Stimulated activated memory B cell treated with anti-CD40 and anti-IgM and Interleukin-4, amounts not matched to agents 10 μg/mL and 1 μg/mL and 100 μg/mL, for 72 hours (primary cell): ENCODE results near the gene MKNK1.

ENCODE experiments used
- ATAC-seq: fragments of 150-1000 bp; cut with Tn5 transposase; 2 replicates; pipeline ENCODE4 v1.10.0; 2021
- H3K27ac Mint-ChIP-seq: one replicate; pipeline ENCODE4 v1.8.0; 2022; ENCODE audit warnings: mild to moderate bottlenecking, mixed read lengths
- H3K27me3 Mint-ChIP-seq: one replicate; pipeline ENCODE4 v1.8.0; 2022; ENCODE audit warnings: mixed read lengths
- H3K36me3 Mint-ChIP-seq: one replicate; pipeline ENCODE4 v1.8.0; 2022; ENCODE audit warnings: mixed read lengths
- H3K4me1 Mint-ChIP-seq: one replicate; pipeline ENCODE4 v1.8.0; 2022; ENCODE audit warnings: mixed read lengths
- H3K4me3 Mint-ChIP-seq: one replicate; pipeline ENCODE4 v1.8.0; 2022; ENCODE audit warnings: mild to moderate bottlenecking, moderate library complexity, mixed read lengths
- H3K9me3 Mint-ChIP-seq: one replicate; pipeline ENCODE4 v1.8.0; 2022; ENCODE audit warnings: mixed read lengths

Gene MKNK1

DNA sequence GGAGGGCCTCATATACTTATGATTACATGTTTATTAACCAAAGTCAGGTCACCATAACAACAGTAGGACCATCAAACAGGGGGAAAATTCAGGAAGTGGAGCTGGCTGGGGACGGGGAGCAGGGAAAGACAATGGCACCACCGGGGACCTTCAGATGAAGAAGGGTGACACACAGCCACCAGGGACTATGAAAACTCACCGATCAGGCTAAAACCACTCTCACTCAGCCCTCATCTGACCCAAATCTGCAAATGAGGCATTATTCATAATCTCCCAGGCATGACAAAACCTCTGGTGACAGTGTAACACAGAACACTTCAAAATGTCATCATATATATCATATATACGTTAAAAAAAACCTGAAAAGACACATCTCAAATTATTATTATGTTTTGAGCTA, 11.2 kb downstream of the MKNK1 start:
- H3K4me1 Mint-ChIP-seq, result peaks cover 30% of the 10 kb centered on the region
- peaks cover 65% of the 10 kb centered on the region for H3K36me3 Mint-ChIP-seq
- H3K9me3 Mint-ChIP-seq, result no peaks in the 10 kb centered on the region
- H3K4me3 Mint-ChIP-seq, result no peak overlapping the region
- ATAC-seq, result no peak
- H3K27ac Mint-ChIP-seq, result no peak overlapping the region
- H3K27me3 Mint-ChIP-seq, result no peaks in the 10 kb centered on the region

DNA sequence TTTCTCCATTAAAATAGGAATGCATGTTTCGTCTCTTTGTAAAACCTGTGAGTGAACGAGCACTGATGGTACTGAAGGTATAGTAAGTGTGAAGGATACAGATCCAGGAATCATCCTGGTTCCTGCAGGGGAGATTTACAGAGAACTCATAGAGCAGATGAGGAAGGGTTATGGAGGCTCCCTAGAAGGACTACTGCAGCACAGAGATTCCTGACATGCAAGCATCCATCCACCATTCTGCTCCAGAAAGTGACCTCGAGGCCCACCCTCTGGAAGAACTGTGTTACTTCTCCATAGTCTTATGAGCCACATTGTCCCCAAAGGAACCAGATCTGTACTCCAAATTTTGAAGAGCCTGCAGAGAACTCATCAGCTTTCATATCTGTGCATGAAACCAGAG, 14.5 kb downstream of the MKNK1 start:
- no peak overlapping the region for H3K4me3 Mint-ChIP-seq
- peaks cover 64% of the 10 kb centered on the region for H3K36me3 Mint-ChIP-seq
- no peaks in the 10 kb centered on the region for H3K9me3 Mint-ChIP-seq
- ATAC-seq, result no peak
- no peak overlapping the region for H3K27ac Mint-ChIP-seq
- no peaks in the 10 kb centered on the region for H3K27me3 Mint-ChIP-seq
- peaks cover under 1% of the 10 kb centered on the region for H3K4me1 Mint-ChIP-seq

DNA sequence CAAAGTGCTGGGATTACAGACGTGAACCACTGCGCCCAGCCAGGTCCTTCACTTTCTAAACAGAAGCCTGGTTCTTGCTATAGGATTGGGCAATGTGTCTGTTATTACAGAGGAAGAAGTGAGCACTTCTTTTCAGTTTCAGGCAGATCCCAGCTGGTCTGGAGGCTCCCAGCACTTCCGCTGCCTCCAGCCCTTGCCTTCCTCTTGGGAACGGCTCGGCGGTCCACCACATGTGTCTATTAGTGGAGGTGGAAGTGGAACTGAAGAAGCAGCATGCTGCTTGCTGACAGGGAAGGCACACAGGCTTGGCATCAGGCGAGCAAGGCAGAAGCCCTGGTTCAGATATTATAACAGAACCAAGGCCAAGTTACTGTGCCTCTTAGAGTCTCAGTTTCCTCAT, 17.0 kb downstream of the MKNK1 start:
- H3K4me1 Mint-ChIP-seq, result peaks cover under 1% of the 10 kb centered on the region
- H3K27ac Mint-ChIP-seq, result no peak overlapping the region
- no peaks in the 10 kb centered on the region for H3K9me3 Mint-ChIP-seq
- H3K4me3 Mint-ChIP-seq, result no peak overlapping the region
- peaks cover 63% of the 10 kb centered on the region for H3K36me3 Mint-ChIP-seq
- ATAC-seq, result no peak
- H3K27me3 Mint-ChIP-seq, result no peaks in the 10 kb centered on the region

DNA sequence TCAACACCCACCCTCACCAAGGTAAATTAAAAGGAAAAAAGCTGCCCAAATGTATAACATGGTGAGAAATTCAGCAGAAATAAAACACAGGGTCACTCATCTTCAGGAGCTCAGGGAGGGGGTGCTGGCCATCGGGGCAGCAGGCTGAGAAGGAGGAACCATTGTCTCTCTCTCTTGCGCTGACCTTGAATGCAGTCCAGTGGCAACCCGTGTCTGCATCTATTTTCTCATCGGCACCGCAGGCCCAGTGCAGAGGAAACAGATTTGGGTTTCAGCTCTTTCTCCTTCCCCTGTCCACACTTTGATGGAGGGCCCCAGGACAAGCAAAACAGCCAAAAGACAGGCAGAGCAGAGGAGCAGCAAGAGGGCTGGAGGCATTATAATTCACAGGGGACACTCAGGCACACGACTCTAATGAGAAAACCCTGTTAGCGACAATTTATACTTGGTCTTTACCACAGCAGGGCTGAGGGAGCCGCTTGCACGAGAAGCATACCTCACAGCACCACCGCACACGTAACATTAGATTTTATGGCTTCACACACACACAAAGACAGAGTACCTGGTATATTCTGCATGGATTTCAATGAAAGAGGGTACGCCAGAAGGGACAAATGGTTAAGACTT, 18.6 kb downstream of the MKNK1 start:
- H3K36me3 Mint-ChIP-seq, result peaks cover 63% of the 10 kb centered on the region
- peaks cover 6% of the 10 kb centered on the region for H3K4me1 Mint-ChIP-seq
- no peaks in the 10 kb centered on the region for H3K27me3 Mint-ChIP-seq
- no peak for ATAC-seq
- H3K27ac Mint-ChIP-seq, result no peak overlapping the region
- H3K4me3 Mint-ChIP-seq, result no peak overlapping the region
- no peaks in the 10 kb centered on the region for H3K9me3 Mint-ChIP-seq

GRCh38 chr1:46583494-46583893, 20.6 kb downstream of the MKNK1 start:
- Mint-ChIP-seq H3K36me3 (peaks cover 46% of the 10 kb centered on the region), H3K4me1 (peaks cover 6% of the 10 kb centered on the region), H3K27me3 (no peaks in the 10 kb centered on the region), H3K9me3 (no peaks in the 10 kb centered on the region), H3K4me3 (no peak overlapping the region), H3K27ac (no peak overlapping the region)
- no peak for ATAC-seq

- no peak overlapping the region for H3K27ac Mint-ChIP-seq
- no peak for ATAC-seq
Measured at GRCh38 chr1:46582972-46583371, 21.1 kb downstream of the MKNK1 start.

GRCh38 chr1:46581681-46582455, 22.2 kb downstream of the MKNK1 start:
- Mint-ChIP-seq H3K9me3 (no peaks in the 10 kb centered on the region), H3K4me3 (no peak overlapping the region), H3K27me3 (no peaks in the 10 kb centered on the region), H3K36me3 (peaks cover 58% of the 10 kb centered on the region), H3K27ac (no peak overlapping the region), H3K4me1 (peaks cover 6% of the 10 kb centered on the region)
- peak; percentile 36 for ATAC-seq

More at GRCh38 chr1:46582972-46583371, 21.1 kb downstream of the MKNK1 start:
- Mint-ChIP-seq H3K9me3 (no peaks in the 10 kb centered on the region), H3K36me3 (peaks cover 50% of the 10 kb centered on the region), H3K4me3 (no peak overlapping the region), H3K4me1 (peaks cover 6% of the 10 kb centered on the region), H3K27me3 (no peaks in the 10 kb centered on the region)

DNA sequence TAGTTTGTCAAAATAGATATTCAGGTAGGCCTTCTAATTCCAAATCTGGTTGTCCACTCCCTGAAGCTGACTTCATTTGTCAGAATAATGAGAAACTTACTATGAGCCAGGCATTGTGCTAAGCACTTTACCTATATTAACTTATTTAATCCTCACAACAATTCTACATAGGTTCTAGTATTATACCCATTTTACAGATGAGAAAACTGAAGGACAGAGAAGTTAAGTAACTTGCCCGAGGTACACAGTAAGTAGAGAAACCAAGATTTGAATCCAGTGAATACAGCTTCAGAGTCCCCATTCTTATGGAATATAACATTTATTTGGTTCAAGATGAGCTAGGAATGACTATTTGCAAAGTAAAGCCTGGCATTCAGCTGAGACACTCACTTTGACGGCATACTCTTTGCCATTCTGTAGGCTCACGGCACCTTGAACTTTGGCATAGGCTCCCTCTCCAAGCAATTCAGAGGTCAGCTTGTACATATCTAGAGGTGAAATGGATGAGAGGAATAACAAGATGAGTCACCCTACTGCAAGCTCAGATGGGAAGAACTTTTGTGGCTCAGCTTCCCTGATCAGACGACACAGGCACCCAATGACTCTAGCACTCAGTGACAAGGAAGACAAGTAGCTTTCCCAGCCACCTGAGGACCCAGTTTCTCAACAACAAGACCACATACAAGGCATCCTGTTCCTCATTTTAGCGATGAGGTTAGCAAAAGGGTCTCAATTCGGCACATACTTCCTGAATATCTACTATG, 23.7 kb downstream of the MKNK1 start:
- no peak overlapping the region for H3K27ac Mint-ChIP-seq
- H3K36me3 Mint-ChIP-seq, result peaks cover 66% of the 10 kb centered on the region
- no peak overlapping the region for H3K4me3 Mint-ChIP-seq
- peaks cover 6% of the 10 kb centered on the region for H3K4me1 Mint-ChIP-seq
- H3K27me3 Mint-ChIP-seq, result no peaks in the 10 kb centered on the region
- H3K9me3 Mint-ChIP-seq, result no peaks in the 10 kb centered on the region
- no peak for ATAC-seq

DNA sequence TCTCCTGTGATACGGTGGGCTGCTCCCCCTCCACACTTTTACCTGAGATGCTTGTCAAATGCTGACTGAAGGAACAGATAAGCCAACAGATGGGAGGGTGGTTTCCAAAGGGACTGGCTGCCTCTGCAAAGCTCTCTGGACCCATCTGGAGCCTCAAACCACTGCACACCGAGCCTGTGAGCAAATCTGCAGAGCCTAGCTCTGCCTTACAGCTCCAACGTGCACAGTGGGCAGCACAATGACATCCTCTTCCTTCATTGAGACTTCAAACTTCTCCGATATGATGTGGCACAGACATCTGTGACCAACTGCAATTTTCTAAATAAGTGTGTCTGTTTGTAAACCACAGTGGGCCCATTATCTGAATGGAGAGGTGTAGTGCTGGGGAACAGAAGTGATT, 26.4 kb downstream of the MKNK1 start:
- no peak for ATAC-seq
- Mint-ChIP-seq H3K4me3 (no peak overlapping the region), H3K9me3 (no peaks in the 10 kb centered on the region), H3K36me3 (peaks cover 57% of the 10 kb centered on the region), H3K27ac (no peak overlapping the region), H3K4me1 (peaks cover 6% of the 10 kb centered on the region), H3K27me3 (no peaks in the 10 kb centered on the region)

DNA sequence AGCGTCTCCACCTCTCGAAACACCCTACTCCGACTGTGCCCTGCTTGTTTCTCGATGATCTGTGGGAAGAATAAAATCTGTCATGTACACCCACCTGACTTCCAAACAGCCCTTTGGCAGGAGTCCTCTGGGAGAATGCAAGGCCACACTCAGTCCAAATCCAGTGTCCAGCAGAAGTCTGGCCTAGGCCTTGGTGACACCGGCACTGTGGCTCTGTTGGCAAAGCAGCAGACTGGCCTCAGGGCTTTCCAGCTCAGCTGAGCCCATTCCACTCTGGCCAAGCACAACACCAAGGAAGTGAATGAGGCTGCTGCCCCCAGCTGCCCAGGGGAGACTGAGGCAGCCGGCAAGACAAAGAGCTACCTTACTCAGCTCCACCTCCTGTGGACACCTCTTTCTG, 27.5 kb downstream of the MKNK1 start:
- no peaks in the 10 kb centered on the region for H3K9me3 Mint-ChIP-seq
- H3K4me1 Mint-ChIP-seq, result peaks cover 1% of the 10 kb centered on the region
- ATAC-seq, result no peak
- no peak overlapping the region for H3K27ac Mint-ChIP-seq
- no peak overlapping the region for H3K4me3 Mint-ChIP-seq
- no peaks in the 10 kb centered on the region for H3K27me3 Mint-ChIP-seq
- H3K36me3 Mint-ChIP-seq, result peaks cover 50% of the 10 kb centered on the region

DNA sequence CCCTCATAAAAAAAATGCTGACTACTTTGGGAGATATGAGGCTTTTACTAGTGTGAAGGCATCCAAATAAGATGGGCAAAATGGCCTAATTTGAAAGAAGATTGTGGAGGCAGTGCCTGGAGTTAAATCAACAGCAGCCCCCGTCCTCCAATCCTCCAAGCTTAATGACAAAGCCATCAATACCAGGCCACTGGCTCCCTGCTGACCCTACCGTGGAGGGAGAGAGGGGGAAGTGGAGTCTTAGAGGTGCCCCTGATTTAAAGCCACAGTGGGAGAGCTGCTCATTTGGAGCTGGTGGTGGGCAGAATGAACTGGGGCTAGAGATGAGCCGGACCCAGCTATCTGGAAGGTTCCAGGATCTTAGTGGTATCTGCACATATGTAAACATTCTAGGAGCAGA, 28.3 kb downstream of the MKNK1 start:
- Mint-ChIP-seq H3K36me3 (peaks cover 45% of the 10 kb centered on the region), H3K4me3 (no peak overlapping the region), H3K4me1 (no peaks in the 10 kb centered on the region), H3K27me3 (no peaks in the 10 kb centered on the region), H3K27ac (no peak overlapping the region), H3K9me3 (no peaks in the 10 kb centered on the region)
- no peak for ATAC-seq

- Mint-ChIP-seq H3K27ac (no peak overlapping the region), H3K36me3 (peaks cover 41% of the 10 kb centered on the region), H3K27me3 (no peaks in the 10 kb centered on the region), H3K4me3 (no peak overlapping the region), H3K9me3 (no peaks in the 10 kb centered on the region), H3K4me1 (no peaks in the 10 kb centered on the region)
- ATAC-seq, result no peak
Measured at GRCh38 chr1:46575300-46575699, 28.8 kb downstream of the MKNK1 start.

- Mint-ChIP-seq H3K27ac (no peak overlapping the region), H3K9me3 (no peaks in the 10 kb centered on the region), H3K36me3 (peaks cover 54% of the 10 kb centered on the region), H3K4me1 (no peaks in the 10 kb centered on the region), H3K4me3 (no peak overlapping the region), H3K27me3 (no peaks in the 10 kb centered on the region)
- no peak for ATAC-seq
Measured at GRCh38 chr1:46571691-46572225, 32.3 kb downstream of the MKNK1 start.

- no peak overlapping the region for H3K4me3 Mint-ChIP-seq
- peaks cover 52% of the 10 kb centered on the region for H3K36me3 Mint-ChIP-seq
- no peaks in the 10 kb centered on the region for H3K27me3 Mint-ChIP-seq
- no peaks in the 10 kb centered on the region for H3K9me3 Mint-ChIP-seq
- ATAC-seq, result no peak
- no peak overlapping the region for H3K27ac Mint-ChIP-seq
- H3K4me1 Mint-ChIP-seq, result no peaks in the 10 kb centered on the region
Measured at GRCh38 chr1:46569884-46570725, 34.0 kb downstream of the MKNK1 start.

DNA sequence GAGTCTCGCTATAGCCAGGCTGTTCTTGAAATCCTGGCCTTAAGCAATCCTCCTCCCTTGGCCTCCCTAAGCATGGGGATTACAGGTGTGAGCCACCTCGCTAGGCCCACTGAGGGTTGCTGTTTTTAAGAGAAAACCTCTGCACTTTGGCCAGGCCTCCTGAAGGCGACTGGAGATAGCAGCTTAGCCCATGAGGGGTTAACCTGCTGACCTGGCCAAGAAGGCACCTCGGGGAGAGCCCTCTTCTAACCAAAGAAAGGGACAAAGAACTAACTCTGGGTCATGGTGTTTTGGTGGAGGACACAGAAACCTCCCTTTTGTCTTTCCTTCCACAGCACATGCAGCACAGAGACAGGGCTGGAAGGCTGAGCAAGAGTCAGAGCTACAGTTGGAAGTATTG, 35.0 kb downstream of the MKNK1 start:
- no peaks in the 10 kb centered on the region for H3K4me1 Mint-ChIP-seq
- H3K27ac Mint-ChIP-seq, result no peak overlapping the region
- H3K4me3 Mint-ChIP-seq, result no peak overlapping the region
- H3K27me3 Mint-ChIP-seq, result no peaks in the 10 kb centered on the region
- H3K9me3 Mint-ChIP-seq, result no peaks in the 10 kb centered on the region
- H3K36me3 Mint-ChIP-seq, result peaks cover 50% of the 10 kb centered on the region
- ATAC-seq, result no peak
